Body of pancreas (tissue), 4 donors: ENCODE results near the gene KANK3. TPM values are rescaled to one million over a fixed set of nuclear protein-coding genes. Genes with fewer than 3 reads are reported as not detected.
"Not testable (repeated sequence)": the region's sequence is repeated elsewhere in the genome, so short reads cannot be mapped to it uniquely, and the experiment has no call there.

Experiments
- ATAC-seq: fragments of 150-250 bp; one replicate; pipeline ENCODE4 v1.9.1; 2016
- DNase-seq, 4 donors: peaks; one replicate each; pipeline ENCODE4 v3.0.0-alpha.2; 2019
- H3K27ac ChIP-seq, 4 donors: fragments of 200-600 bp; sonication (generic); 1 replicate in 3 of 4; 2 replicates in 1 of 4; pipeline versions ENCODE4 v1.5.1 to v1.6.1; 2016 to 2019; ENCODE audit warnings: mild to moderate bottlenecking in 1 of 4, mixed read lengths in 1 of 4, moderate library complexity in 1 of 4
- H3K27me3 ChIP-seq, 2 donors: fragments of 200-600 bp; sonication (generic); one replicate each; pipeline ENCODE4 v1.6.0; 2016; ENCODE audit warnings: mild to moderate bottlenecking in 1 of 2
- H3K36me3 ChIP-seq, 2 donors: fragments of 200-600 bp; sonication (generic); replicated peaks in 1 of 2; 2 replicates each; pipeline ENCODE4 v1.5.1; 2016; ENCODE audit warnings: low read depth in 2 of 2; ENCODE audit not compliant: insufficient read depth in 1 of 2
- H3K4me1 ChIP-seq: fragments of 200-600 bp; sonication (generic); one replicate; pipeline ENCODE4 v1.6.0; 2016
- H3K4me3 ChIP-seq, 2 donors: fragments of 200-600 bp; sonication (generic); 1 replicate in 1 of 2; 2 replicates in 1 of 2; pipeline ENCODE4 v1.5.1; 2016 to 2019
- H3K9me3 ChIP-seq, 3 donors: fragments of 200-600 bp; sonication (generic); 1 replicate in 2 of 3; 2 replicates in 1 of 3; pipeline ENCODE4 v1.5.1; 2016
- CTCF ChIP-seq, 7 experiments: fragments of 450-650 bp in 4 of 7; fragments of 200-600 bp in 3 of 7; sonication (generic) in 3 of 7; IDR thresholded peaks; one replicate each; pipeline ENCODE4 v1.5.1; 2016 to 2019; ENCODE audit warnings: antibody characterized with exemption in 7 of 7
- POLR2A ChIP-seq, 3 donors: fragments of 450-650 bp; IDR thresholded peaks; one replicate each; pipeline ENCODE4 v1.6.1; 2016; ENCODE audit warnings: antibody characterized with exemption in 3 of 3, mild to moderate bottlenecking in 2 of 3
- WGBS, 2 donors: methylation state at CpG; one replicate each; pipeline ENCODE4 v1.1.5; 2017; 5-methylcytosine and 5-hydroxymethylcytosine counted together
- intact Hi-C: fragments of 100-400 bp; cut with DNase I; formaldehyde crosslinking; loops from one replicate; pipeline ENCODE4 v1.15.1; 2023
- total RNA-seq, 2 donors: library from RNA; depleted of rRNA; stranded (reverse); fragments of >200 nt; gene quantifications; one replicate each; pipeline ENCODE4 v1.1.0, GENCODE V29; 2016

Gene KANK3
- total RNA-seq, 2 donors from 2014 or later: 9.1 to 25.7 TPM

- Histone ChIP-seq H3K27ac (peak within 1 kb of the TSS; percentile 100), H3K36me3 (no peaks in the 10 kb centered on the region), H3K9me3 (no peaks in the 10 kb centered on the region), H3K4me1 (peaks cover 90% of the 10 kb centered on the region), H3K27me3 (no peaks in the 10 kb centered on the region), H3K4me3 (peak within 1 kb of the TSS; percentile 72 to 75)
- 0 to 1% methylated on average over 17 to 58 of the region's 70 CpGs for WGBS, 2 donors
- DNase-seq: peak; percentile 99 to 100 (median 100)
- TF ChIP-seq CTCF (IDR thresholded peaks at IDR 0.05) (peak in 1 of 7 experiments; percentile 6), POLR2A (IDR thresholded peaks at IDR 0.05) (peak; percentile 79 to 89 (median 82))
- peak; percentile 86 for ATAC-seq
- intact Hi-C loops: no loop called here
Measured at GRCh38 chr19:8389891-8390616, 47.0 kb upstream of the KANK3 start, which contains the start of gene RAB11B. Gene RAB11B (plus strand): TSS chr19:8390360. CDS start chr19:8390417, 57 bp downstream.

GRCh38 chr19:8388612-8388958 lies 45.5 kb upstream of the KANK3 start:
- WGBS, 2 donors: 8 to 33% methylated on average over 2 of the region's 2 CpGs
- Histone ChIP-seq H3K27me3 (no peaks in the 10 kb centered on the region), H3K27ac (peak overlapping the region; percentile 69 to 100 (median 100)), H3K9me3 (no peaks in the 10 kb centered on the region), H3K4me1 (peaks cover 82% of the 10 kb centered on the region), H3K36me3 (no peaks in the 10 kb centered on the region), H3K4me3 (no peak overlapping the region)
- no peak for TF ChIP-seq POLR2A (IDR thresholded peaks at IDR 0.05)
- TF ChIP-seq CTCF (IDR thresholded peaks at IDR 0.05): no peak
- DNase-seq (no peak), ATAC-seq (no peak)
- intact Hi-C loops: no loop called here

- no peaks in the 10 kb centered on the region for H3K9me3 ChIP-seq
- intact Hi-C loops: no loop called here
- no peak for TF ChIP-seq CTCF (IDR thresholded peaks at IDR 0.05)
- TF ChIP-seq POLR2A (IDR thresholded peaks at IDR 0.05): peak in 2 of 3 donors; percentile 12 to 41
- peaks cover 75% of the 10 kb centered on the region for H3K4me1 ChIP-seq
- no peak overlapping the region for H3K4me3 ChIP-seq
- no peaks in the 10 kb centered on the region for H3K27me3 ChIP-seq
- WGBS, 2 donors: 53 to 56% methylated on average over 16 of the region's 16 CpGs
- peak overlapping the region; percentile 82 to 100 (median 100) for H3K27ac ChIP-seq
- DNase-seq: peak in 3 of 4 donors; percentile 43 to 77 (median 49)
- H3K36me3 ChIP-seq: no peaks in the 10 kb centered on the region
- ATAC-seq: peak; percentile 25
Measured at GRCh38 chr19:8387688-8388611, 44.9 kb upstream of the KANK3 start.

- intact Hi-C loops: no loop called here
- WGBS, 2 donors: 70 to 81% methylated on average over 4 of the region's 4 CpGs
- H3K27ac ChIP-seq: peak overlapping the region in 3 of 4 donors; percentile 100
Measured at GRCh38 chr19:8386990-8387389, 43.9 kb upstream of the KANK3 start.

GRCh38 chr19:8386419-8386818 lies 43.4 kb upstream of the KANK3 start:
- H3K27me3 ChIP-seq, DNase-seq, ATAC-seq, intact Hi-C loops, H3K4me3 ChIP-seq, H3K36me3 ChIP-seq, H3K9me3 ChIP-seq: not testable (repeated sequence)
- Histone ChIP-seq H3K27ac (peak overlapping the region; percentile 57 to 100 (median 70)), H3K4me1 (peaks cover 66% of the 10 kb centered on the region)
- 80% methylated on average over 7 to 9 of the region's 9 CpGs for WGBS, 2 donors

More at GRCh38 chr19:8386990-8387389, 43.9 kb upstream of the KANK3 start:
- Histone ChIP-seq H3K4me3 (no peak overlapping the region), H3K36me3 (no peaks in the 10 kb centered on the region), H3K9me3 (no peaks in the 10 kb centered on the region), H3K27me3 (no peaks in the 10 kb centered on the region), H3K4me1 (peaks cover 71% of the 10 kb centered on the region)
- no peak for DNase-seq
- no peak for ATAC-seq
- TF ChIP-seq POLR2A (IDR thresholded peaks at IDR 0.05) (no peak), CTCF (IDR thresholded peaks at IDR 0.05) (no peak)

GRCh38 chr19:8385566-8385965 lies 42.5 kb upstream of the KANK3 start:
- H3K4me3 ChIP-seq, DNase-seq, H3K27me3 ChIP-seq, H3K9me3 ChIP-seq, ATAC-seq, intact Hi-C loops, H3K36me3 ChIP-seq: not testable (repeated sequence)
- peak overlapping the region; percentile 57 to 100 (median 70) for H3K27ac ChIP-seq
- H3K4me1 ChIP-seq: peaks cover 59% of the 10 kb centered on the region
- 31 to 47% methylated on average over 3 of the region's 3 CpGs for WGBS, 2 donors

GRCh38 chr19:8385103-8385502 lies 42.0 kb upstream of the KANK3 start:
- Histone ChIP-seq H3K27ac (peak overlapping the region; percentile 57 to 100 (median 70)), H3K4me1 (peaks cover 59% of the 10 kb centered on the region)
- H3K36me3 ChIP-seq, intact Hi-C loops, H3K27me3 ChIP-seq, DNase-seq, ATAC-seq, H3K9me3 ChIP-seq, H3K4me3 ChIP-seq: not testable (repeated sequence)
- 23 to 24% methylated on average over 2 of the region's 2 CpGs for WGBS, 2 donors
